H1 (cell line): ENCODE results near the gene KRT78. TPM values are rescaled to one million over a fixed set of nuclear protein-coding genes. Genes with fewer than 3 reads are reported as not detected.

ENCODE experiments used
- CREB1 ChIP-seq: IDR thresholded peaks from 2 replicates; pipeline ENCODE4 v1.6.1; 2012; ENCODE audit warnings: inconsistent platforms
- FOSL1 ChIP-seq: IDR thresholded peaks from 2 replicates; pipeline ENCODE4 v1.6.1; 2011; ENCODE audit warnings: mild to moderate bottlenecking, low read depth, low read length, moderate library complexity; ENCODE audit not compliant: insufficient read depth
- HDAC6 ChIP-seq: IDR thresholded peaks from one replicate; pipeline ENCODE4 v1.7.1; 2012; ENCODE audit warnings: low read depth, mild to moderate bottlenecking, inconsistent platforms, low read length, moderate library complexity
- MAFK ChIP-seq: IDR thresholded peaks from 2 replicates; pipeline ENCODE4 v1.6.1; 2012; ENCODE audit warnings: low read depth, mild to moderate bottlenecking, improper control_type of control experiment, low read length
- RFX5 ChIP-seq: IDR thresholded peaks from 2 replicates; pipeline ENCODE4 v1.6.1; 2011; ENCODE audit warnings: low read depth, low read length, improper control_type of control experiment, borderline replicate concordance
- SAP30 ChIP-seq: fragments of 300-600 bp; sonication (generic); IDR thresholded peaks from 2 replicates; pipeline ENCODE4 v1.7.1; 2012; ENCODE audit warnings: low read length, moderate library complexity, mild to moderate bottlenecking, inconsistent platforms; ENCODE audit not compliant: insufficient read depth, insufficient replicate concordance
- TAF7 ChIP-seq: optimal IDR thresholded peaks from 2 replicates; pipeline ENCODE3; 2011; ENCODE audit warnings: low read depth, mild to moderate bottlenecking, inconsistent platforms, low read length, moderate library complexity, borderline replicate concordance
- YY1 ChIP-seq: IDR thresholded peaks from 2 replicates; pipeline ENCODE4 v1.6.1; 2011; ENCODE audit warnings: low read depth, mild to moderate bottlenecking, low read length
- polyA plus RNA-seq, 7 experiments: library from polyadenylated mRNA; depleted of rRNA in 3 of 7; stranded (reverse) in 5 of 7; unstranded in 2 of 7; fragments of >200 nt in 5 of 7; fragments of 200-250 nt in 2 of 7; gene quantifications; 1 replicate in 5 of 7; 2 replicates in 1 of 7; 4 replicates in 1 of 7; pipeline versions ENCODE4 v1.2.1 to v1.2.3, GENCODE V29; 2011 to 2013; ENCODE audit warnings: missing spikeins in 2 of 7, mixed read lengths in 2 of 7
- total RNA-seq: library from RNA; stranded (reverse); fragmentation: NEBNext Ultra II Directional; extraction: Animal tissue kit (Norgen Biotek cat#: 25700); gene quantifications from 2 replicates; pipeline ENCODE4 v1.2.1, GENCODE V29; 2021
- TF ChIP-seq, protein P1 (sequence below): IDR thresholded peaks from 2 replicates; pipeline ENCODE4 v1.6.1; 2012; ENCODE audit warnings: inconsistent platforms

Gene KRT78
- total and polyA plus RNA-seq, 2 of the 8 experiments (the other 6 are each of a cell fraction or from before 2014, with no cell fraction given), result not detected

DNA sequence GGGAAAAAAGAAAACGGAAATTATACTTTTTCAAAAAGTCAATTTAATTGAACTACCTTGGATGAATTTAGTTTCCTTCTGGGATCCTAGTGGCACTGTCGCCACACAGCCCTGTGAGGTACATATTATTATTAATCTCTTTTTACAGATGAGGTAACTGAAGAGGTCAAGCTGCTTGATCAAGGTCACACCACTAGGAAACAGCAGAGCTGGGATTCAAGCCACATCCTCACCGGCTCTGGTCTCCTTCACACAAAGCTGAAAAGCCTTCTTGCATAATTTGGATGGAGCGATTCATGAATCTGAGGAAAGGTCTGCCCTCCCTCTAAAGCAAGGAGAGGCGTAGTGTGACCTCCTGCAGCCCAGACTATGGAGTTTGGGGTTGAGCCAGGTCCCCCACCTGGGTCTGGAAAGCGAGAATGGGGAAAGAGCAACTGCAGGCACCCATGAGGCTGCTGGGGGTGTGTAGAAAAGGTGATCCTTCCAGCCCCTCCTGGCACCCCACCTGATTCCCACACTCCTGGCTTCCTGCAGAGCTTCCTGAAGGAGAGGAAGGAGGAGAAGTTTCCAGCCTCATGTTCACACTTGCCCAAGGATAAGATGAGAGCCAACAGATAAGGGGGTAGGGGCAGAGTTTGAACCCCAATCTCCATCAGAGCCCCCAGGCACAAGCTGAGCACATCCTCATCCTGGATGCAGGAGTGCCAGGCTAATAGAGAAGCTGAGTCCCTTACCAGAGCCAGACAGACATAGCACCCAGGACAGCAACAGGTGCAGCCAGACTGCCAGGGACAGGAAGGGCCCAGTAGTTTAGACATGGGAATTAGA, 10.8 kb downstream of the KRT78 start (continued):
- TF ChIP-seq, protein P1, sequence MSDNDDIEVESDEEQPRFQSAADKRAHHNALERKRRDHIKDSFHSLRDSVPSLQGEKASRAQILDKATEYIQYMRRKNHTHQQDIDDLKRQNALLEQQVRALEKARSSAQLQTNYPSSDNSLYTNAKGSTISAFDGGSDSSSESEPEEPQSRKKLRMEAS, result no peak
- TF ChIP-seq TAF7, result no peak
- no peak for TF ChIP-seq YY1
- TF ChIP-seq MAFK, result no peak
- TF ChIP-seq HDAC6, result no peak
- no peak for TF ChIP-seq FOSL1
- no peak for TF ChIP-seq SAP30
- TF ChIP-seq CREB1, result no peak
- TF ChIP-seq RFX5, result no peak
